T-helper 2 cell (primary cell): ENCODE data around the gene INPP5A.
"Not testable (repeated sequence)": the region's sequence is repeated elsewhere in the genome, so short reads cannot be mapped to it uniquely, and the experiment has no call there.

Experiments
- DNase-seq, 5 experiments: peaks; one replicate each; pipeline versions ENCODE4 v3.0.0 to v3.0.0-alpha.2; 2012 to 2022

Gene INPP5A

GRCh38 chr10:132550366-132551092, 12.9 kb downstream of the INPP5A start:
- DNase-seq, result no peak

DNA sequence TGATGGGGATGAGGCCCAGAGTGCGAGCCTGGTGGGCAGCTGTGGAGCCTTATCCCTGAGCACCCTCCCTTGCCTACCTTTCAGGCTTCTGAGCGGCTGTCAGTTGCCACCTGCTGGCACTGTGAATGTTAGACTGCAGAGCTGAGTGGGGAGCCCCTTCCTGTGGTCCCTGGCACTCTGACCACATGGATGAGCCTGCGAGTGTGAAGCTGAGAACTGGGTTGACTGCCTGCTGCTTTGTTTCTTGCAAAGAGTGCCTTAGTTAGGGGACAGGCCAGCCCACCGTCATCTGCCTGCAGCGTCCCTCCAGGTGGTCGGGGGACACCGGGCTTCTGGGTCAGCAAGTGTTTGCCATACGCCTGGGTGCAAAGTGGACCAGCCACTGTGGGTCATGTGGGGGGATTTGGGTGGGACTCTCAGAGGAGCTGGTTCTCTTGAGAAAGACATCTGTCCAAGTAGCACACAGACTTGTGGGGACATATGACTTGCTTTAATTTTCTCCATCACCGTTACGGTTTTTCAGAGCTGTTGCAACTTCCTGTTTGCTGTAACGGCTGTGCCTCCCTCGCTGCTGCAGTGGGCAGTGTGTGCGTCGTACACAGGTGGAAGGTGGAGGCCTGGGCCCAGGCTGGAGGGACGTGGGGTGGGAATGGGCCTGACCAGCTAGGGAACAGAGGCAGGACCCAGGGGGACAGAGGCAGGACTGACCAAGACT, 13.7 kb downstream of the INPP5A start:
- DNase-seq, result peak in 1 of 5 experiments; percentile 82

- DNase-seq, result no peak
These were observed 14.2 kb downstream of the INPP5A start for GRCh38 chr10:132551808-132552130.

DNA sequence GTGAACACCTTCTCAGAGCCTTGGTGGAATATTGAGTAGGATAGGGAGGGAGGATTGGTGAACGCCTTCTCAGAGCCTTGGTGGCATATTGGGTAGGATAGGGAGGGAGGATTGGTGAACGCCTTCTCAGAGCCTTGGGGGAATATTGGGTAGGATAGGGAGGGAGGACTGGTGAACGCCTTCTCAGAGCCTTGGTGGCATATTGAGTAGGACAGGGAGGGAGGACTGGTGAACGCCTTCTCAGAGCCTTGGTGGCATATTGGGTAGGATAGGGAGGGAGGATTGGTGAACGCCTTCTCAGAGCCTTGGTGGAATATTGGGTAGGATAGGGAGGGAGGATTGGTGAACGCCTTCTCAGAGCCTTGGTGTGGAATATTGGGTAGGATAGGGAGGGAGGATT, 15.0 kb downstream of the INPP5A start:
- not testable (repeated sequence) for DNase-seq

- not testable (repeated sequence) for DNase-seq
These were observed 16.0 kb downstream of the INPP5A start for GRCh38 chr10:132553568-132553967.

- DNase-seq, result peak in 1 of 5 experiments; percentile 25
These were observed 16.7 kb downstream of the INPP5A start for GRCh38 chr10:132554053-132554990.

DNA sequence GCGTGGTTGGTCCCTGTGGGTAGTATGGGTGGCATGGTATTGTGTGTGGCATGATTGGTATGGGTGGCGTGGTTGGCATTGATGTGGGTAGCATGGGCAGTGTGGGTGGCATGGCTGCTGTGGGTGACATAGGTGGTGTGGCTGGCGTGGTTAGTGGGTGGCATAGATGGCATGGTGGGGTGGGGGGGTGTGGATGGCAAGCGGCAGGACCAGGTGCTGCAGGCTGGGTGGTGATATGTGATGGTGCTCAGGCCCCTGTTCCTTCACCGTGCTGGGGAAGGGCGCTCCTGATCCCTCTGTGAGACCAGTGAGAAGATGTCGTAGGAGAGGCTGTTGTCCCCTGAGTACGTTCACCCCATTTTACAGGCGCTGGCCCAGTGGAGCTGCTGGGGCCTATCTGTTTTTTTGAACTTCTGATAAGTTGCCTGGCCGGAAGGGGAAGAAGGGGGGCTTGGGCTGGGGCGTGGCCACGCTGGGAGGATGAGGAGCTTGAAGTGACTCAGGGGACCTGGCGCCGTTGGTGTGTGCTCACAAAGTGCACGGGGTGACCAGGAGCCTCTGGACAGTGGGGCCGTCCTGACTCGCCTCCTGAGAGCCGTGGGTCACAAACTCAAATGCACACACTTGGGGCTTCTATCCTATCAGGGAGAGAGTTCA, 17.5 kb downstream of the INPP5A start:
- peak in 1 of 5 experiments; percentile 23 for DNase-seq

- DNase-seq, result no peak
These were observed 18.3 kb downstream of the INPP5A start for GRCh38 chr10:132555648-132556575.

- no peak for DNase-seq
These were observed 19.4 kb downstream of the INPP5A start for GRCh38 chr10:132556994-132557441.

GRCh38 chr10:132557696-132558515, 20.3 kb downstream of the INPP5A start:
- DNase-seq, result no peak

DNA sequence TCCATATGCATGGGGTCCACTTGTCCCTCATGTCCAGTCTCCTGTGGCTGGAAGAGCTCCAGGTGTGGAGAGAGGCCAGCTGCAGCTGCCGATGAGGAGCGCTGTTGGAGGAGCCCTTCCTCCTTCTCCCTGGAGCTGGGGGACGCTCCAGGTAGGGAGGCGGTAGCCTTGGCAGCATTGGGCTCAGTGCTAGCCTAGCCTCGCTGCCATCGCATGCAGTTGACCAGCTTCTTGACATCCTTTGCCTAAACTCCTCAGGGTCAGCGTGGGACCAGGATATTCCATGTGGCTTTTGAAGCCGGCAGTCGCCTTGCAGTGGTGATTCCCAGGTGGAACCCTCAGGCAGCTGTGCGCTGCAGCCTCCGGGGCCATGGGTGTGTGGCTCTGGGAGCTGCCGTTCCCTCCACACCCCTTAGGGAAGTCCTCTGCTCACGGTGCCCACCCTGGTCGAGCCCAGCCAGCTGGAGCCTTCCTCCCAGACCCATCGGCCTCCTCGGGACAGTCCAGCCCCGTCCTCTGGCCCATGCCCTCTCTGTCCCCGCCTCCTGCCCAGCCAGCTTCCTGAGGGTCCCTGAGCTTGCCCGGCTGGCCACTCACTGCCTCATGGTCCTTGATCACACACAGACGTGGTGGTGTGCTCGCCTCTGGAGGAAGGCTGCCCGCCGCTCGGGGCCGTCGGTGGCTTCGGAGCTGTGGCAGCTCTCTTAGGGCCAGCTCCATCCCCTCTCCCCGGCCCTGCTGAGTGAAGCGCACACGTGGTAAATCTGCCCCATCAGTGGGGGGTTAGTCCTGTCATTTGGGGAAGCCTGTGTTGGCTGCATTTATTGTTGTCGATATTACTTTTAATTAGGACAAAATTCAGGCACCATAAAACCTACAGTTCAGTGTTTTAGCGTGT, 21.2 kb downstream of the INPP5A start:
- no peak for DNase-seq

GRCh38 chr10:132559538-132559937, 22.0 kb downstream of the INPP5A start:
- no peak for DNase-seq

DNA sequence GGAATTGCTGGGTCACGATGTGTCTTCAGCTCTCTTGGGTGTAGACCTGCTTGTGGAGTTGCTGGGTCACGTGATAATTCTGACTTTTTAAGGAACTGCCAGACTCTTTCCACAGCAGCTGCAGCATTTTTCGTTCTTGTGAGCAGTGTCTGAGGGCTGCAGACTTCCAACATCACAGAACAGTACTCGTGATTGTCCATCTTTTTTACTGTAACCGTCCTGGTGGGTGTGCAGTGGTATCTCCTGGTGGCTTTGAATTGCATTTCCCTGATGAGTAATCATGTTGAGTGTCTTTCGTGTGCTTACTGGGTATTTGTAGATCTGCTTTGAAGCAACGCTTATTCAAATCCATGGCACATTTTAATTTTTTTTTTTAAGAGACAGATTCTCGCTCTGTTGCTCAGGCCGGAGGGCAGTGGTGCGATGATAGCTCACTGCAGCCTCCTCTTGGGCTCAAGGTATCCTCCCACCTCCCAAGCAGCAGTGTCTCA, 22.7 kb downstream of the INPP5A start:
- no peak for DNase-seq

GRCh38 chr10:132562177-132562915, 24.8 kb downstream of the INPP5A start:
- no peak for DNase-seq

GRCh38 chr10:132562916-132563456, 25.4 kb downstream of the INPP5A start:
- no peak for DNase-seq

DNA sequence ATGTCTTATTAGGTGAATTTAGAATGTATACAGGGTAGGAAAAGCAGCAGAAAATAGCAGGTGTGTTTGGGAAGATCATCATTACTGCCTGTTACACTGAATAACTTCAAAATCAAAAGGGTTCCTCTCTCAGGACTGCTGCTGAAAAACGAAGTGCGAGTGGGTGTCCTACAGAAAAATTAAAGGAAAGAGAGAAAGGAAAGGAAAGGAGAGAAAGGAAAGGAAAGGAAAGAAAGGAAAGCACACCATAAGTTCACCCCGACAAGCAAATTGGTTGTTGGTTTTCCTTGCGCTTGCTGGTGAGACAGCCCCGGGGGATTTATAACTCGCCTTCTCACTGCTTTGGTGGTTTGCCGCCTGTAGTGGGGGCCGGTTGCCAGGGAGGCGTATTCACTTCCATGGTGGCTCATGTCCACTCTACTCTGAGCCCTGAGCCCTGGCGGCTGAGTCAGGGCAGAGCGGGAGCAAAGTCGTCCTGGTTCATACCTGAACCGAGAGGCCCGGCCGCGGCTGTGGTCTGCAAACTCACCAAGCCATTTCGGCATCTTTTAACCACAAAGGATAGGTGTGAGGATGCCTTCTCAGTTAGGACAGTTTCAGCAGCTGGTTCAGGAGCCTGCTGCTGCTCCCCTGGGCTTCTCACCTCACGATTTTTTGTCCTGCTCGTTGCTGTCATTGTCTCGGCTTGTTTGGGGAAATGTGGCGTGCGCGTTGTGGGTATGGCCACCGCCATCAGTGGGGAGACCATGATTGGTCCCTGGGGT, 26.1 kb downstream of the INPP5A start:
- no peak for DNase-seq

GRCh38 chr10:132564249-132564605, 26.6 kb downstream of the INPP5A start:
- no peak for DNase-seq

DNA sequence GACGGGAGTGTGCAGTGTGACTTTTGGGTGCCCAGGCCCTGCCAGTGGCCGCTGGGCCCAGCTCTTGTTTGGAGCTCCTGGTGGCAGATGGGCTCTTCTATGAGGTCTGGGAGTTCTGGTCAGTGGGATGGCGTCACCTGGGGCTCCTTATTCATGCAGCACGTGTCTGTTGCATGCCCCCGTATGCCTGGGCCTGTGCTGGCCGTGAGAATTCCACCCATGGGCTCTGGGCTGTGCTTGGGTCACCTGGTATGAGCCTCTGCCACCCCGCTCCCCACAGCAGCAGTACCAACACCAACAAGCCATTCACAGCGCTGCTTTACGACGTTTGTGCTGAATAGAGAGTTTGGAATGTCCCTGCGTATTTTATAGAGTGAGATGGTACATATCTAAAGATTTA, 27.1 kb downstream of the INPP5A start:
- no peak for DNase-seq
